ENCODE results near the gene SLC5A9.

DNA sequence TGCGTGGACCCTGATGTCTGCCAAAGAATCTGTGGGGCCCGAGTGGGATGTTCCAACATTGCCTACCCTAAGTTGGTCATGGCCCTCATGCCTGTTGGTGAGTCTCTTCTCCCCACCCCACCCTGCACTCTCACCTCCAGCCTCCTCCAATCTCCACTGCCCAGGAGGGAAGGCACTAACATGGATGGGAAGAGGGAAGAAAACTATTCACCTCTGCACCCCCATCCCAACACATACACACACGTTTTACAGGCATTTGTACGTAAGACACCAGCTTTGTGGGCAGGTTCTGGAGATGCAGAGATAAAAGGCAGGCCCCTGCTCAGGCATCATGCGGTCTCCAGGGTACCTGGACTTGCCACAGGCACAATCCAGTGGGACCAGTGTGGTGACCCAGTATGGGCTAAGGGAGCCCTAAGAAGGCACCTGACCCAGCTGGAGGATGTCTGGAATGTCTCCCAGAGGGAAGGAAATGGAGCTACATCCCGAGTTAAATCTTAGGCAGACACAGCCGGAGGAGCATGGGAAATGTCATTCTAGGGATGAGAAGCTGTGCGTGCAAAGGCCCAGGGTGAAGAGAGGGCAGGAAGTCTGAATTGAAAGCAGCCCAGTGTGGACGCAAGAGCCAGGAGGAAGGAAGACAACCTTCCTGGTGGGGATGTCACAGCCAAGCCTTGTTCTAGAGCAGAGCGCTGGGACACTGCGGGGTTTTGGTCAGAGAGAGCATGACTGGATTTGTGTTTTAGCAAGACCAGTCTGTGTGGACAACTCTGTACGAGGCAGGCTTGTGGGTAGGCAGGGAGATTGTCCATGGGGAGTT lies 11.4 kb downstream of the SLC5A9 start:
- TF ChIP-seq, protein P1, sequence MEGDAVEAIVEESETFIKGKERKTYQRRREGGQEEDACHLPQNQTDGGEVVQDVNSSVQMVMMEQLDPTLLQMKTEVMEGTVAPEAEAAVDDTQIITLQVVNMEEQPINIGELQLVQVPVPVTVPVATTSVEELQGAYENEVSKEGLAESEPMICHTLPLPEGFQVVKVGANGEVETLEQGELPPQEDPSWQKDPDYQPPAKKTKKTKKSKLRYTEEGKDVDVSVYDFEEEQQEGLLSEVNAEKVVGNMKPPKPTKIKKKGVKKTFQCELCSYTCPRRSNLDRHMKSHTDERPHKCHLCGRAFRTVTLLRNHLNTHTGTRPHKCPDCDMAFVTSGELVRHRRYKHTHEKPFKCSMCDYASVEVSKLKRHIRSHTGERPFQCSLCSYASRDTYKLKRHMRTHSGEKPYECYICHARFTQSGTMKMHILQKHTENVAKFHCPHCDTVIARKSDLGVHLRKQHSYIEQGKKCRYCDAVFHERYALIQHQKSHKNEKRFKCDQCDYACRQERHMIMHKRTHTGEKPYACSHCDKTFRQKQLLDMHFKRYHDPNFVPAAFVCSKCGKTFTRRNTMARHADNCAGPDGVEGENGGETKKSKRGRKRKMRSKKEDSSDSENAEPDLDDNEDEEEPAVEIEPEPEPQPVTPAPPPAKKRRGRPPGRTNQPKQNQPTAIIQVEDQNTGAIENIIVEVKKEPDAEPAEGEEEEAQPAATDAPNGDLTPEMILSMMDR (IDR thresholded peaks at IDR 0.05; ENCODE audit: insufficient read depth, low read depth, low read length), result no peak
- TF ChIP-seq EZH2 (IDR thresholded peaks at IDR 0.05; ENCODE audit: insufficient read depth, low read length), result no peak

All from astrocyte (in vitro differentiated cells and primary cell).